Measurements from ENCODE around the gene PSMB9. TPM values are rescaled to one million over a fixed set of nuclear protein-coding genes. Genes with fewer than 3 reads are reported as not detected.
A peak's percentile ranks its signal among the peaks of the same experiment; 100 is the strongest.

Gene PSMB9
- total and polyA plus RNA-seq, 9 of the 15 experiments (the other 6 are each of a cell fraction or from before 2014, with no cell fraction given): 1.1 to 3.7 (median 2.4) TPM

DNA sequence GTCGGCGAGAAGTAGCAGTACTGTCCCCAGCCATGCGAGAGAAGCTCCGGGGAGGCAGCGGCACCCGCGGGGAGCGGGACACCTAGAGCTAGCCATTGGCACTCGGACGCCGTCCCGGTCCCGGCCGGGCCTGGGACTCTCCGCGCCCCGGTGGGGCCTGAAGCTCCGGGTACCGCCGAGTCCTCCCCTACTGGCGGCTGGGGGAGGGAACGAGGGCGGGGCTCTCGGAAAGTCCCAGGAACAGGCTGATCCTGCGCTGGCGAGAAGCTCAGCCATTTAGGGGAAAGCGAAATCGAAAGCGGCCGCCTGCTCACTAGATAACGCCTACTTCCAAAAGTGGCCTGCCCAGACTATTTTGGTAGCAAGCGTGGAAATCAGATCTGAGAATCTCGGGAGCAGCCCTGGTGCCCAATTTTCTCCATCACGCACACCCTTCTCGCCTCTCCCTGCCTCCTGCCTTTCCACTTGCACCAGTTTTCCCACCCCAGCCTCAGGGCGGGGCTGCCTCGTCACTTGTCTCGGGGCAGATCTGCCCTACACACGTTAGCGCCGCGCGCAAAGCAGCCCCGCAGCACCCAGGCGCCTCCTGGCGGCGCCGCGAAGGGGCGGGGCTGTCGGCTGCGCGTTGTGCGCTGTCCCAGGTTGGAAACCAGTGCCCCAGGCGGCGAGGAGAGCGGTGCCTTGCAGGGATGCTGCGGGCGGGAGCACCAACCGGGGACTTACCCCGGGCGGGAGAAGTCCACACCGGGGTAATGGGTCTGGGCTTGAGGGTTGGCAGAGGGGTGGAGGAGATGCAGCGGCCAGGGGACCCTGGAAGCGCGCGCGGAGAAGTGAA, at the start of gene PSMB9, which contains the start of gene TAP1 (continued):
- TF ChIP-seq, protein P1, sequence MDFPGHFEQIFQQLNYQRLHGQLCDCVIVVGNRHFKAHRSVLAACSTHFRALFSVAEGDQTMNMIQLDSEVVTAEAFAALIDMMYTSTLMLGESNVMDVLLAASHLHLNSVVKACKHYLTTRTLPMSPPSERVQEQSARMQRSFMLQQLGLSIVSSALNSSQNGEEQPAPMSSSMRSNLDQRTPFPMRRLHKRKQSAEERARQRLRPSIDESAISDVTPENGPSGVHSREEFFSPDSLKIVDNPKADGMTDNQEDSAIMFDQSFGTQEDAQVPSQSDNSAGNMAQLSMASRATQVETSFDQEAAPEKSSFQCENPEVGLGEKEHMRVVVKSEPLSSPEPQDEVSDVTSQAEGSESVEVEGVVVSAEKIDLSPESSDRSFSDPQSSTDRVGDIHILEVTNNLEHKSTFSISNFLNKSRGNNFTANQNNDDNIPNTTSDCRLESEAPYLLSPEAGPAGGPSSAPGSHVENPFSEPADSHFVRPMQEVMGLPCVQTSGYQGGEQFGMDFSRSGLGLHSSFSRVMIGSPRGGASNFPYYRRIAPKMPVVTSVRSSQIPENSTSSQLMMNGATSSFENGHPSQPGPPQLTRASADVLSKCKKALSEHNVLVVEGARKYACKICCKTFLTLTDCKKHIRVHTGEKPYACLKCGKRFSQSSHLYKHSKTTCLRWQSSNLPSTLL (IDR thresholded peaks at IDR 0.05): no peak
- TF ChIP-seq BCOR (IDR thresholded peaks at IDR 0.05) (peak; percentile 75), LARP7 (IDR thresholded peaks at IDR 0.05) (no peak), POLR3G (IDR thresholded peaks at IDR 0.05; ENCODE audit: extremely low read depth, insufficient read length, insufficient replicate concordance) (no peak), THRA (IDR thresholded peaks at IDR 0.05) (no peak), PHF21A (IDR thresholded peaks at IDR 0.05; ENCODE audit: borderline replicate concordance, low read depth) (0 out of 2 replicates have a peak, but pooled peaks have one; percentile 65), SRSF1 (IDR thresholded peaks at IDR 0.05; ENCODE audit: low read depth, low read length) (no peak), ZBED1 (IDR thresholded peaks at IDR 0.05) (no peak), CREB5 (CRISPR knock-in tag; IDR thresholded peaks at IDR 0.05) (no peak), MEIS2 (IDR thresholded peaks at IDR 0.05; ENCODE audit: partially characterized antibody) (peak; percentile 53), ZNF79 (CRISPR knock-in tag; IDR thresholded peaks at IDR 0.05; ENCODE audit: low read depth) (no peak), ZNF277 (CRISPR knock-in tag; IDR thresholded peaks at IDR 0.05; ENCODE audit: borderline replicate concordance) (no peak), BCLAF1 (IDR thresholded peaks at IDR 0.05; ENCODE audit: borderline replicate concordance in 1 of 2, control insufficient read depth in 1 of 2, low read depth in 2 of 2, low read length in 1 of 2) (no peak), BCL6 (CRISPR knock-in tag; IDR thresholded peaks at IDR 0.05) (no peak)
- TF ChIP-seq, protein P2, sequence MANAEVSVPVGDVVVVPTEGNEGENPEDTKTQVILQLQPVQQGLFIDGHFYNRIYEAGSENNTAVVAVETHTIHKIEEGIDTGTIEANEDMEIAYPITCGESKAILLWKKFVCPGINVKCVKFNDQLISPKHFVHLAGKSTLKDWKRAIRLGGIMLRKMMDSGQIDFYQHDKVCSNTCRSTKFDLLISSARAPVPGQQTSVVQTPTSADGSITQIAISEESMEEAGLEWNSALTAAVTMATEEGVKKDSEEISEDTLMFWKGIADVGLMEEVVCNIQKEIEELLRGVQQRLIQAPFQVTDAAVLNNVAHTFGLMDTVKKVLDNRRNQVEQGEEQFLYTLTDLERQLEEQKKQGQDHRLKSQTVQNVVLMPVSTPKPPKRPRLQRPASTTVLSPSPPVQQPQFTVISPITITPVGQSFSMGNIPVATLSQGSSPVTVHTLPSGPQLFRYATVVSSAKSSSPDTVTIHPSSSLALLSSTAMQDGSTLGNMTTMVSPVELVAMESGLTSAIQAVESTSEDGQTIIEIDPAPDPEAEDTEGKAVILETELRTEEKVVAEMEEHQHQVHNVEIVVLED (CRISPR knock-in tag; IDR thresholded peaks at IDR 0.05): peak; percentile 88

Data from K562 (cell line).